GM21390 (cell line): ENCODE results near the gene TLR6.
"Not testable (repeated sequence)": the region's sequence is repeated elsewhere in the genome, so short reads cannot be mapped to it uniquely, and the experiment has no call there.

ENCODE experiments used
- ATAC-seq: cut with Tn5 transposase; IDR thresholded peaks from one replicate; pipeline ENCODE4 v1.9.1; 2021; ENCODE audit not compliant: unreplicated experiment

The TLR6 gene

GRCh38 chr4:38791010-38791409, 65.6 kb downstream of the TLR6 start:
- ATAC-seq = no peak

- no peak for ATAC-seq
Measured at GRCh38 chr4:38788317-38788716, 68.3 kb downstream of the TLR6 start.

GRCh38 chr4:38787693-38788092, 68.9 kb downstream of the TLR6 start:
- no peak for ATAC-seq

GRCh38 chr4:38785901-38786402, 70.7 kb downstream of the TLR6 start:
- peak; percentile 44 for ATAC-seq

GRCh38 chr4:38785041-38785790, 71.4 kb downstream of the TLR6 start:
- ATAC-seq = no peak

- no peak for ATAC-seq
Measured at GRCh38 chr4:38784141-38784540, 72.5 kb downstream of the TLR6 start.

- no peak for ATAC-seq
Measured at GRCh38 chr4:38783109-38783460, 73.5 kb downstream of the TLR6 start.

- peak; percentile 63 for ATAC-seq
Measured at GRCh38 chr4:38782452-38783108, 74.0 kb downstream of the TLR6 start, which contains the start of gene TLR10. TLR10 (minus strand) TSS chr4:38782990; CDS start chr4:38775590, 7,400 bp downstream.

- no peak for ATAC-seq
Measured at GRCh38 chr4:38781854-38782261, 74.8 kb downstream of the TLR6 start.

GRCh38 chr4:38780833-38781484, 75.7 kb downstream of the TLR6 start:
- ATAC-seq = no peak

- ATAC-seq = no peak
Measured at GRCh38 chr4:38779790-38780189, 76.8 kb downstream of the TLR6 start.

- not testable (repeated sequence) for ATAC-seq
Measured at GRCh38 chr4:38777925-38778324, 78.7 kb downstream of the TLR6 start.

- ATAC-seq = no peak
Measured at GRCh38 chr4:38775326-38775725, 81.3 kb downstream of the TLR6 start.

GRCh38 chr4:38774181-38774955, 82.2 kb downstream of the TLR6 start:
- no peak for ATAC-seq
